Panc1 (cell line): Measurements from ENCODE around the gene RLBP1. TPM values are rescaled to one million over a fixed set of nuclear protein-coding genes. Genes with fewer than 3 reads are reported as not detected.

Experiments
- ATAC-seq: fragments of 200-7000 bp; cut with Tn5 transposase; 2 replicates; pipeline ENCODE4 v1.9.1; 2020; ENCODE audit warnings: mild to moderate bottlenecking, moderate library complexity
- BruUV-seq: library from RNA; stranded (reverse); fragments of 400-500 nt; replicated peaks from 2 replicates; lab custom pipeline; 2021; lab: Mats Ljungman, UMichigan
- CTCF ChIA-PET: fragments of 300-600 bp; sonication (Branson Sonifier 250); formaldehyde crosslinking; loops from one replicate; lab custom pipeline; 2022; ENCODE audit warnings: antibody characterized with exemption; lab: Charles Lee
- POLR2A ChIA-PET: fragments of 300-600 bp; sonication (Branson Sonifier 250); formaldehyde crosslinking; loops from one replicate; lab custom pipeline; 2022; ENCODE audit warnings: antibody characterized with exemption; lab: Charles Lee
- DNase-seq: peaks from one replicate; pipeline ENCODE4 v3.0.0-alpha.2; 2010; ENCODE audit warnings: low read depth, low spot score
- H3K27ac ChIP-seq: 2 replicates; pipeline ENCODE4 v1.5.1; 2011; ENCODE audit warnings: mild to moderate bottlenecking, low read length, inconsistent platforms
- H3K27me3 ChIP-seq: fragments of 200-500 bp; sonication (Bioruptor generic); 2 replicates; pipeline ENCODE4 v1.6.0; 2014; ENCODE audit warnings: low read length, inconsistent platforms; ENCODE audit not compliant: control insufficient read depth, insufficient read depth
- H3K36me3 ChIP-seq: fragments of 200-500 bp; sonication (Bioruptor generic); 2 replicates; pipeline ENCODE4 v1.5.1; 2014; ENCODE audit warnings: inconsistent platforms, mild to moderate bottlenecking, low read length, moderate library complexity; ENCODE audit not compliant: control insufficient read depth, insufficient read depth
- H3K4me1 ChIP-seq: 2 replicates; pipeline ENCODE4 v1.5.1; 2011; ENCODE audit warnings: inconsistent platforms, mild to moderate bottlenecking, low read length, moderate library complexity; ENCODE audit not compliant: control insufficient read depth, insufficient read depth
- H3K4me3 ChIP-seq, 2 experiments: 2 replicates each; pipeline ENCODE4 v1.5.1; 2011 to 2012; ENCODE audit warnings: low read depth in 2 of 2, low read length in 2 of 2, mild to moderate bottlenecking in 2 of 2, inconsistent platforms in 1 of 2, moderate library complexity in 1 of 2
- H3K9me3 ChIP-seq: fragments of 200-500 bp; sonication (Bioruptor generic); 2 replicates; pipeline ENCODE4 v1.5.1; 2014; ENCODE audit warnings: low read depth, mild to moderate bottlenecking, inconsistent platforms, low read length, moderate library complexity; ENCODE audit not compliant: control insufficient read depth, insufficient read depth
- CTCF ChIP-seq: fragments of 450-650 bp; IDR thresholded peaks from 2 replicates; pipeline ENCODE4 v1.5.1; 2017; ENCODE audit warnings: mild to moderate bottlenecking
- POLR2AphosphoS5 ChIP-seq: IDR thresholded peaks from 2 replicates; pipeline ENCODE4 v1.6.1; 2012; ENCODE audit warnings: mild to moderate bottlenecking, low read depth, low read length, moderate library complexity
- REST ChIP-seq, 2 experiments: IDR thresholded peaks; 2 replicates each; pipeline ENCODE4 v1.6.1; 2011 to 2012; ENCODE audit warnings: low read depth in 2 of 2, control low read depth in 1 of 2, low read length in 1 of 2, mild to moderate bottlenecking in 1 of 2, moderate library complexity in 1 of 2; ENCODE audit not compliant: insufficient read depth in 1 of 2
- SIN3A ChIP-seq: IDR thresholded peaks from 2 replicates; pipeline ENCODE4 v1.6.1; 2012; ENCODE audit warnings: low read depth, mild to moderate bottlenecking, low read length, moderate library complexity, borderline replicate concordance; ENCODE audit not compliant: insufficient read depth
- TCF7L2 ChIP-seq: IDR thresholded peaks from 2 replicates; pipeline ENCODE4 v1.6.1; 2011; ENCODE audit warnings: mild to moderate bottlenecking, low read depth, low read length, inconsistent platforms
- in situ Hi-C: cut with HindIII; loops from 2 replicates; pipeline ENCODE4 v1.10.0; 2016; ENCODE audit warnings: low sequenced_read_pairs, low pct_unique_long_range_greater_than_20kb
- intact Hi-C: fragments of 100-400 bp; cut with micrococcal nuclease; formaldehyde crosslinking; loops from one replicate; pipeline ENCODE4 v1.10.0; 2022; ENCODE audit not compliant: unreplicated experiment
- total RNA-seq: library from RNA; stranded (reverse); gene quantifications from one replicate; pipeline ENCODE4 v1.2.1, GENCODE V29; 2021; ENCODE audit not compliant: unreplicated experiment

The RLBP1 gene
- total RNA-seq, 1 experiment from 2014 or later = not detected

GRCh38 chr15:89197503-89197971, 23.8 kb downstream of the RLBP1 start:
- intact Hi-C loops (no loop called here), in situ Hi-C loops (no loop called here)
- no peak for DNase-seq
- H3K27ac ChIP-seq = no peak overlapping the region
- ChIA-PET CTCF (no interaction called here), POLR2A (no interaction called here)
- H3K36me3 ChIP-seq = no peaks in the 10 kb centered on the region
- H3K27me3 ChIP-seq = no peaks in the 10 kb centered on the region
- H3K4me1 ChIP-seq = no peaks in the 10 kb centered on the region
- no peaks in the 10 kb centered on the region for H3K9me3 ChIP-seq
- no peak for ATAC-seq
- TF ChIP-seq SIN3A (no peak), CTCF (no peak), REST (IDR thresholded peaks at IDR 0.05; ENCODE audit: insufficient read depth in 1 of 2, low read depth in 2 of 2, low read length in 1 of 2) (no peak), POLR2AphosphoS5 (no peak), TCF7L2 (no peak)
- no TSS peak for BruUV-seq
- no peak overlapping the region for H3K4me3 ChIP-seq

GRCh38 chr15:89196994-89197393, 24.4 kb downstream of the RLBP1 start:
- no peak for DNase-seq
- Histone ChIP-seq H3K4me3 (no peak overlapping the region), H3K4me1 (no peaks in the 10 kb centered on the region), H3K27ac (no peak overlapping the region), H3K27me3 (no peaks in the 10 kb centered on the region), H3K9me3 (no peaks in the 10 kb centered on the region), H3K36me3 (no peaks in the 10 kb centered on the region)
- ChIA-PET POLR2A (no interaction called here), CTCF (no interaction called here)
- BruUV-seq = no TSS peak
- in situ Hi-C loops (no loop called here), intact Hi-C loops (no loop called here)
- TF ChIP-seq SIN3A = no peak
- TF ChIP-seq TCF7L2 = no peak
- no peak for TF ChIP-seq CTCF
- no peak for TF ChIP-seq POLR2AphosphoS5
- TF ChIP-seq REST (IDR thresholded peaks at IDR 0.05; ENCODE audit: insufficient read depth in 1 of 2, low read depth in 2 of 2, low read length in 1 of 2) = no peak
- ATAC-seq = no peak
